SK-N-SH (cell line): ENCODE measurements around the gene PAQR6. TPM values are rescaled to one million over a fixed set of nuclear protein-coding genes. Genes with fewer than 3 reads are reported as not detected.

ENCODE experiments used
- CTCF ChIA-PET: fragments of 300-600, 350-600 bp; formaldehyde crosslinking; extraction: SDS; loops from one replicate; lab custom pipeline; 2021; lab: Yijun Ruan, JAX
- POLR2A ChIA-PET: fragments of 350-600 bp; sonication (Branson Sonifier 250); formaldehyde crosslinking; extraction: SDS; loops from one replicate; lab custom pipeline; 2020; ENCODE audit warnings: antibody characterized with exemption, inconsistent platforms; lab: Yijun Ruan, JAX
- DNase-seq: peaks from one replicate; pipeline ENCODE4 v3.0.0; 2012
- H2AFZ ChIP-seq: fragments of 200-600 bp; sonication (generic); 2 replicates; pipeline ENCODE4 v1.8.1; 2016; ENCODE audit warnings: antibody characterized with exemption, mild to moderate bottlenecking, low read depth
- H3F3A ChIP-seq: fragments of 200-600 bp; sonication (generic); replicated peaks from 2 replicates; pipeline ENCODE3; 2016; ENCODE audit warnings: antibody characterized with exemption, mild to moderate bottlenecking; ENCODE audit not compliant: insufficient read depth
- H3K27ac ChIP-seq, 2 experiments: fragments of 200-500 bp in 1 of 2; fragments of 200-600 bp in 1 of 2; sonication (Bioruptor generic) in 1 of 2; sonication (generic), shearing (Covaris generic) in 1 of 2; 2 replicates each; pipeline versions ENCODE4 v1.5.1 to v1.6.1; 2014 to 2016; ENCODE audit warnings: low read depth in 2 of 2, inconsistent platforms in 1 of 2, low read length in 1 of 2, mild to moderate bottlenecking in 1 of 2, mixed read lengths in 1 of 2
- H3K27me3 ChIP-seq: fragments of 200-600 bp; sonication (generic), shearing (Covaris generic); 2 replicates; pipeline ENCODE4 v1.6.1; 2016; ENCODE audit warnings: mixed run types; ENCODE audit not compliant: insufficient read depth
- H3K36me3 ChIP-seq, 2 experiments: fragments of 200-500 bp in 1 of 2; fragments of 200-600 bp in 1 of 2; sonication (Bioruptor generic) in 1 of 2; sonication (generic) in 1 of 2; replicated peaks in 1 of 2; 2 replicates each; pipeline versions ENCODE3 to v1.5.1; 2014 to 2016; ENCODE audit warnings: low read length in 1 of 2, mild to moderate bottlenecking in 1 of 2; ENCODE audit not compliant: insufficient read depth in 2 of 2, control insufficient read depth in 1 of 2
- H3K4me1 ChIP-seq, 2 experiments: fragments of 200-500 bp in 1 of 2; fragments of 200-600 bp in 1 of 2; sonication (Bioruptor generic) in 1 of 2; sonication (generic), shearing (Covaris generic) in 1 of 2; 2 replicates each; pipeline versions ENCODE4 v1.5.1 to v1.6.1; 2014 to 2016; ENCODE audit warnings: low read depth in 1 of 2, low read length in 1 of 2, mixed run types in 1 of 2; ENCODE audit not compliant: insufficient read depth in 2 of 2, control insufficient read depth in 1 of 2
- H3K4me2 ChIP-seq: fragments of 200-600 bp; sonication (generic), shearing (Covaris generic); 2 replicates; pipeline ENCODE4 v1.6.1; 2017; ENCODE audit warnings: mixed run types
- H3K4me3 ChIP-seq, 2 experiments: fragments of 200-500 bp in 1 of 2; fragments of 200-600 bp in 1 of 2; sonication (Bioruptor generic) in 1 of 2; sonication (generic), shearing (Covaris generic) in 1 of 2; 2 replicates each; pipeline versions ENCODE4 v1.5.1 to v1.8.1; 2014 to 2016; ENCODE audit warnings: low read depth in 2 of 2, inconsistent platforms in 1 of 2, low read length in 1 of 2, mild to moderate bottlenecking in 1 of 2, mixed read lengths in 1 of 2, moderate library complexity in 1 of 2
- H3K79me2 ChIP-seq: fragments of 200-600 bp; sonication (generic); 2 replicates; pipeline ENCODE4 v1.8.1; 2017; ENCODE audit warnings: mild to moderate bottlenecking; ENCODE audit not compliant: insufficient read depth
- H3K9ac ChIP-seq: fragments of 200-600 bp; sonication (generic); 2 replicates; pipeline ENCODE4 v1.6.1; 2017; ENCODE audit warnings: mixed run types
- H3K9me2 ChIP-seq: fragments of 200-600 bp; sonication (generic); 2 replicates; pipeline ENCODE4 v1.6.1; 2017; ENCODE audit warnings: mixed run types
- H3K9me3 ChIP-seq: fragments of 200-600 bp; sonication (generic); 2 replicates; pipeline ENCODE4 v1.6.1; 2017; ENCODE audit warnings: mixed run types, mild to moderate bottlenecking, moderate library complexity
- H4K20me1 ChIP-seq: fragments of 200-600 bp; sonication (generic); 2 replicates; pipeline ENCODE4 v1.6.1; 2017; ENCODE audit warnings: mild to moderate bottlenecking, mixed run types; ENCODE audit not compliant: insufficient read depth
- CTCF ChIP-seq: fragments of 200-600 bp; sonication (generic); IDR thresholded peaks from 2 replicates; pipeline ENCODE4 v1.6.1; 2017; ENCODE audit warnings: antibody characterized with exemption, mild to moderate bottlenecking, moderate library complexity
- ELF1 ChIP-seq: IDR thresholded peaks from 2 replicates; pipeline ENCODE4 v1.4.0; 2012
- EP300 ChIP-seq, 2 experiments: IDR thresholded peaks; 2 replicates each; pipeline versions ENCODE4 v1.4.0 to v1.6.1; 2012; ENCODE audit warnings: borderline replicate concordance in 1 of 2, low read depth in 1 of 2, low read length in 1 of 2
- FOSL2 ChIP-seq: IDR thresholded peaks from 2 replicates; pipeline ENCODE4 v1.4.0; 2012; ENCODE audit warnings: low read depth, mild to moderate bottlenecking, moderate library complexity, borderline replicate concordance
- GATA2 ChIP-seq: sonication (generic); formaldehyde crosslinking; IDR thresholded peaks from 2 replicates; pipeline ENCODE4 v1.5.0; 2020; ENCODE audit warnings: mild to moderate bottlenecking, missing genetic modification reagents
- NFIC ChIP-seq: IDR thresholded peaks from 2 replicates; pipeline ENCODE4 v1.4.0; 2012; ENCODE audit warnings: borderline replicate concordance
- POLR2AphosphoS5 ChIP-seq: IDR thresholded peaks from 2 replicates; pipeline ENCODE4 v1.6.1; 2012; ENCODE audit warnings: low read depth, low read length
- RAD21 ChIP-seq: IDR thresholded peaks from 2 replicates; pipeline ENCODE4 v1.6.1; 2012; ENCODE audit warnings: mild to moderate bottlenecking, low read length
- RCOR1 ChIP-seq: fragments of 150-350 bp; IDR thresholded peaks from 2 replicates; pipeline ENCODE4 v1.6.1; 2017; ENCODE audit warnings: antibody characterized with exemption, low read length
- REST ChIP-seq: IDR thresholded peaks from 2 replicates; pipeline ENCODE4 v1.6.1; 2012; ENCODE audit warnings: mild to moderate bottlenecking, low read depth, low read length, moderate library complexity
- RFX5 ChIP-seq: IDR thresholded peaks from 2 replicates; pipeline ENCODE4 v1.6.1; 2012; ENCODE audit warnings: mild to moderate bottlenecking, improper control_type of control experiment, low read length
- RXRA ChIP-seq: IDR thresholded peaks from 2 replicates; pipeline ENCODE4 v1.4.0; 2012; ENCODE audit warnings: low read depth, mild to moderate bottlenecking, borderline replicate concordance
- SMC3 ChIP-seq: IDR thresholded peaks from 2 replicates; pipeline ENCODE4 v1.6.1; 2012; ENCODE audit warnings: low read depth, low read length, improper control_type of control experiment
- TCF12 ChIP-seq: IDR thresholded peaks from 2 replicates; pipeline ENCODE4 v1.4.0; 2012
- YY1 ChIP-seq: IDR thresholded peaks from 2 replicates; pipeline ENCODE4 v1.4.0; 2012; ENCODE audit warnings: low read depth, mild to moderate bottlenecking
- WGBS: methylation state at CpG from one replicate; pipeline ENCODE4 v1.1.6; 2017; ENCODE audit warnings: low lambda C conversion rate; 5-methylcytosine and 5-hydroxymethylcytosine counted together
- polyA plus RNA-seq, 3 experiments: library from polyadenylated mRNA; depleted of rRNA; stranded (reverse); fragments of >200 nt; gene quantifications; 2 replicates each; pipeline ENCODE4 v1.2.3, GENCODE V29; 2012
- TF ChIP-seq, protein P1 (sequence below): IDR thresholded peaks from 2 replicates; pipeline ENCODE4 v1.4.0; 2012; ENCODE audit warnings: low read depth, borderline replicate concordance
- TF ChIP-seq, protein P2 (sequence below): IDR thresholded peaks from 2 replicates; pipeline ENCODE4; 2012

PAQR6 gene
- polyA plus RNA-seq, 1 of the 3 experiments (the other 2 are of a cell fraction) = 2.4 TPM

- TF ChIP-seq FOSL2 (no peak), YY1 (no peak), RAD21 (no peak)
- TF ChIP-seq, all 33 proteins: peak for 0
Observed at GRCh38 chr1:156244712-156245111, 3.1 kb downstream of the PAQR6 start (continued).

DNA sequence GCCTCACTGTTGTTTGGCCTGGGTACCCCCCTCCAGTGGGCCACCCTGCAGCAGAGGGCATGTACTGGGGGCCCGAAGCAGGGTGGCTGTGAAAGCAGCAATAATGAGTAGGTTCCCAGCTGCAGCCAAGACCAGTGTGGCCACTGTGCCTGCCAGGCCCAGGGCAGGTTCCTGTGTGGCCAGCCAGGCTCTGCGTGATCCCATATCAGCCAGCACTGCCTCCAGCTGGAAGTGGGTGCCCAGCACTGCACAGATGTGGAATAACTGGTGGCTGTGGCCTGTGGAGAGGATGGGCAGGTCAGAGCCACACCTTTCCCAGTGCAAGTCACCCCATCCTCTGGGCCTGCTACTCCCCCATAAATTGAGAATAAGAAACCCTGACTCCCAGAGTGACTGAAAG, 3.7 kb downstream of the PAQR6 start:
- peaks cover 7 to 42% of the 10 kb centered on the region in 2 experiments; a peak in 2 of 4 replicates for H3K4me1 ChIP-seq
- H4K20me1 ChIP-seq = no peaks in the 10 kb centered on the region
- H3K27me3 ChIP-seq = no peaks in the 10 kb centered on the region
- peak; percentile 78 for DNase-seq
- no peak overlapping the region for H2AFZ ChIP-seq
- no peak overlapping the region for H3K4me2 ChIP-seq
- H3K36me3 ChIP-seq = peaks cover 0 to 12% of the 10 kb centered on the region in 2 experiments
- ChIA-PET CTCF (interaction anchor here (0.7 to 3.2 kb wide), 7 partner anchors 13 to 103 kb away, joined by 3 to 14 read pairs (median 4); no protein-coding TSS in a partner anchor), POLR2A (interaction anchor here (0.9 to 1.0 kb wide), 2 partner anchors 14 to 31 kb away, joined by 3 to 4 read pairs; partner anchors contain the start of gene PMF1)
- H3K27ac ChIP-seq = peak overlapping the region in 1 of 2 experiments; percentile 62; a peak in 2 of 4 replicates
- no peaks in the 10 kb centered on the region for H3K9me3 ChIP-seq
- no peaks in the 10 kb centered on the region for H3K9me2 ChIP-seq
- no CpG with 5 or more reads among the region's 2 CpGs for WGBS
- TF ChIP-seq GATA2 (CRISPR knock-in tag) = peak; percentile 56
- peak; percentile 46 for TF ChIP-seq RAD21
- TF ChIP-seq TCF12 = no peak
- H3K79me2 ChIP-seq = no peaks in the 10 kb centered on the region
- no peak overlapping the region for H3K9ac ChIP-seq
- no peaks in the 10 kb centered on the region for H3F3A ChIP-seq
- H3K4me3 ChIP-seq = no peak overlapping the region

DNA sequence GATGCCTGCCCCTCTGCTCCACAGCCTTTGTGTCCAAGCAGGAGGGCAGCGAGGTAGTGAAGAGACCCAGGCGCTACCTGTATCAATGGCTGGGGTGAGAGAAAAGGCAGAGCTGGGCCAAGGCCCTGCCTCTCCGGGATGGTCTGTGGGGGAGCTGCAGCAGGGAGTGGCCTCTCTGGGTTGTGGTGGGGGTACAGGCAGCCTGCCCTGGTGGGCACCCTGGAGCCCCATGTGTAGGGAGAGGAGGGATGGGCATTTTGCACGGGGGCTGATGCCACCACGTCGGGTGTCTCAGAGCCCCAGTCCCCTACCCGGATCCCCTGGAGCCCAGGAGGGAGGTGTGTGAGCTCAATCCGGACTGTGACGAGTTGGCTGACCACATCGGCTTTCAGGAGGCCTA, 5.1 kb downstream of the PAQR6 start:
- H3K9ac ChIP-seq = no peak overlapping the region
- H4K20me1 ChIP-seq = no peaks in the 10 kb centered on the region
- 70% methylated on average over 2 of the region's 10 CpGs for WGBS
- no peak overlapping the region for H2AFZ ChIP-seq
- H3K4me2 ChIP-seq = no peak overlapping the region
- no peaks in the 10 kb centered on the region for H3F3A ChIP-seq
- ChIA-PET POLR2A (interaction anchor here (0.6 kb wide), 1 partner anchor 172 kb away, joined by 3 read pairs; no protein-coding TSS in a partner anchor), CTCF (interaction anchor here (1.6 to 1.8 kb wide), 2 partner anchors 17 kb away, joined by 6 to 9 read pairs; no protein-coding TSS in a partner anchor)
- H3K9me2 ChIP-seq = no peaks in the 10 kb centered on the region
- no peaks in the 10 kb centered on the region for H3K9me3 ChIP-seq
- H3K36me3 ChIP-seq = peaks cover 3 to 6% of the 10 kb centered on the region in 2 experiments
- H3K4me1 ChIP-seq = peaks cover 7 to 32% of the 10 kb centered on the region in 2 experiments; a peak in 2 of 4 replicates
- H3K27me3 ChIP-seq = no peaks in the 10 kb centered on the region
- DNase-seq = no peak
- H3K27ac ChIP-seq = peak overlapping the region in 1 of 2 experiments; percentile 62; a peak in 1 of 4 replicates
- H3K4me3 ChIP-seq = no peak overlapping the region
- no peaks in the 10 kb centered on the region for H3K79me2 ChIP-seq
- TF ChIP-seq RXRA (no peak), CTCF (no peak), NFIC (no peak), POLR2AphosphoS5 (no peak), SMC3 (no peak), EP300 (IDR thresholded peaks at IDR 0.05; ENCODE audit: borderline replicate concordance in 1 of 2, low read depth in 1 of 2, low read length in 1 of 2) (no peak), GATA2 (CRISPR knock-in tag) (no peak), RCOR1 (no peak), REST (no peak), ELF1 (no peak), FOSL2 (no peak), RFX5 (no peak)
- TF ChIP-seq, protein P1, sequence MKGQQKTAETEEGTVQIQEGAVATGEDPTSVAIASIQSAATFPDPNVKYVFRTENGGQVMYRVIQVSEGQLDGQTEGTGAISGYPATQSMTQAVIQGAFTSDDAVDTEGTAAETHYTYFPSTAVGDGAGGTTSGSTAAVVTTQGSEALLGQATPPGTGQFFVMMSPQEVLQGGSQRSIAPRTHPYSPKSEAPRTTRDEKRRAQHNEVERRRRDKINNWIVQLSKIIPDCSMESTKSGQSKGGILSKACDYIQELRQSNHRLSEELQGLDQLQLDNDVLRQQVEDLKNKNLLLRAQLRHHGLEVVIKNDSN = no peak
- TF ChIP-seq, protein P2, sequence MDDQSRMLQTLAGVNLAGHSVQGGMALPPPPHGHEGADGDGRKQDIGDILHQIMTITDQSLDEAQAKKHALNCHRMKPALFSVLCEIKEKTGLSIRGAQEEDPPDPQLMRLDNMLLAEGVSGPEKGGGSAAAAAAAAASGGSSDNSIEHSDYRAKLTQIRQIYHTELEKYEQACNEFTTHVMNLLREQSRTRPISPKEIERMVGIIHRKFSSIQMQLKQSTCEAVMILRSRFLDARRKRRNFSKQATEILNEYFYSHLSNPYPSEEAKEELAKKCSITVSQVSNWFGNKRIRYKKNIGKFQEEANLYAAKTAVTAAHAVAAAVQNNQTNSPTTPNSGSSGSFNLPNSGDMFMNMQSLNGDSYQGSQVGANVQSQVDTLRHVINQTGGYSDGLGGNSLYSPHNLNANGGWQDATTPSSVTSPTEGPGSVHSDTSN = no peak
